HepG2 (cell line): Measurements from ENCODE around the gene MAP3K3. TPM values are rescaled to one million over a fixed set of nuclear protein-coding genes. Genes with fewer than 3 reads are reported as not detected.

Experiments
- AGO1 ChIP-seq: fragments of 200-400 bp; formaldehyde crosslinking; IDR thresholded peaks from 2 replicates; pipeline ENCODE4 v1.6.1; 2017; ENCODE audit warnings: mild to moderate bottlenecking, low read depth, low read length, moderate library complexity; ENCODE audit not compliant: poor library complexity, severe bottlenecking
- ARID2 ChIP-seq: sonication (generic); formaldehyde crosslinking; IDR thresholded peaks from 2 replicates; pipeline ENCODE4 v1.8.1; 2022; ENCODE audit warnings: mild to moderate bottlenecking, missing genetic modification reagents, borderline replicate concordance
- ATF2 ChIP-seq: sonication (generic); formaldehyde crosslinking; IDR thresholded peaks from 2 replicates; pipeline ENCODE4 v1.4.0; 2020; ENCODE audit warnings: missing genetic modification reagents
- ATF3 ChIP-seq: sonication (generic); formaldehyde crosslinking; IDR thresholded peaks from 2 replicates; pipeline ENCODE4 v1.4.0; 2020; ENCODE audit warnings: missing genetic modification reagents
- BRD4 ChIP-seq: sonication (generic); formaldehyde crosslinking; IDR thresholded peaks from 2 replicates; pipeline ENCODE4 v1.4.0; 2020; ENCODE audit warnings: missing genetic modification reagents
- CBFB ChIP-seq: sonication (generic); formaldehyde crosslinking; IDR thresholded peaks from 2 replicates; pipeline ENCODE4 v1.4.0; 2020; ENCODE audit warnings: missing genetic modification reagents
- CHD2 ChIP-seq: IDR thresholded peaks from 2 replicates; pipeline ENCODE4 v1.6.1; 2011; ENCODE audit warnings: low read depth, low read length, improper control_type of control experiment
- GFI1 ChIP-seq: sonication (generic); formaldehyde crosslinking; IDR thresholded peaks from 2 replicates; pipeline ENCODE4 v1.5.0; 2020; ENCODE audit warnings: missing genetic modification reagents, mild to moderate bottlenecking, borderline replicate concordance
- HIVEP1 ChIP-seq: sonication (generic); formaldehyde crosslinking; IDR thresholded peaks from 2 replicates; pipeline ENCODE4 v1.4.0; 2020; ENCODE audit warnings: mild to moderate bottlenecking, missing genetic modification reagents
- MEIS2 ChIP-seq: sonication (generic); formaldehyde crosslinking; IDR thresholded peaks from 2 replicates; pipeline ENCODE4 v1.9.0; 2021; ENCODE audit warnings: mild to moderate bottlenecking, missing genetic modification reagents
- MIXL1 ChIP-seq: IDR thresholded peaks from 2 replicates; pipeline ENCODE4 v1.6.1; 2016
- POGZ ChIP-seq: sonication (generic); formaldehyde crosslinking; IDR thresholded peaks from 2 replicates; pipeline ENCODE4 v1.4.0; 2020; ENCODE audit warnings: mild to moderate bottlenecking, missing genetic modification reagents
- PRMT3 ChIP-seq: sonication (generic); formaldehyde crosslinking; IDR thresholded peaks from 2 replicates; pipeline ENCODE4 v1.8.1; 2022; ENCODE audit warnings: low read depth, mild to moderate bottlenecking, moderate library complexity, missing genetic modification reagents, borderline replicate concordance
- RNF2 ChIP-seq: fragments of 450-650 bp; conservative IDR thresholded peaks from 2 replicates; pipeline ENCODE4 v1.6.1; 2016; ENCODE audit warnings: low read depth
- TBL1XR1 ChIP-seq: fragments of 150-350 bp; IDR thresholded peaks from 2 replicates; pipeline ENCODE4 v1.6.1; 2014; ENCODE audit warnings: borderline replicate concordance, low read length; ENCODE audit not compliant: partially characterized antibody
- TEF ChIP-seq: sonication (generic); formaldehyde crosslinking; IDR thresholded peaks from 2 replicates; pipeline ENCODE4 v1.5.0; 2020; ENCODE audit warnings: missing genetic modification reagents
- ZBTB7A ChIP-seq: sonication (generic); formaldehyde crosslinking; IDR thresholded peaks from 2 replicates; pipeline ENCODE4 v1.8.0; 2022; ENCODE audit warnings: mild to moderate bottlenecking, missing genetic modification reagents
- ZNF138 ChIP-seq: sonication (generic); formaldehyde crosslinking; IDR thresholded peaks from 2 replicates; pipeline ENCODE4 v1.5.0; 2020; ENCODE audit warnings: mild to moderate bottlenecking, low read depth, missing genetic modification reagents
- ZNF232 ChIP-seq: sonication (generic); formaldehyde crosslinking; IDR thresholded peaks from 2 replicates; pipeline ENCODE4 v1.4.0; 2020; ENCODE audit warnings: missing genetic modification reagents, borderline replicate concordance
- ZNF335 ChIP-seq: sonication (generic); formaldehyde crosslinking; IDR thresholded peaks from 2 replicates; pipeline ENCODE4 v1.4.0; 2020; ENCODE audit warnings: missing genetic modification reagents
- ZNF33A ChIP-seq: sonication (generic); formaldehyde crosslinking; IDR thresholded peaks from 2 replicates; pipeline ENCODE4 v1.5.1; 2020; ENCODE audit warnings: missing genetic modification reagents, mild to moderate bottlenecking, moderate library complexity, borderline replicate concordance
- ZNF598 ChIP-seq: sonication (generic); formaldehyde crosslinking; IDR thresholded peaks from 2 replicates; pipeline ENCODE4 v1.5.1; 2020; ENCODE audit warnings: mild to moderate bottlenecking, missing genetic modification reagents, borderline replicate concordance
- ZNF607 ChIP-seq: sonication (generic); formaldehyde crosslinking; IDR thresholded peaks from 2 replicates; pipeline ENCODE4 v1.5.1; 2020; ENCODE audit warnings: missing genetic modification reagents, mild to moderate bottlenecking, borderline replicate concordance
- ZNF713 ChIP-seq: sonication (generic); formaldehyde crosslinking; IDR thresholded peaks from 2 replicates; pipeline ENCODE4 v1.4.0; 2020; ENCODE audit warnings: mild to moderate bottlenecking, missing genetic modification reagents
- ZNF737 ChIP-seq: sonication (generic); formaldehyde crosslinking; IDR thresholded peaks from 2 replicates; pipeline ENCODE4 v1.5.0; 2020; ENCODE audit warnings: missing genetic modification reagents, mild to moderate bottlenecking, borderline replicate concordance
- ZNF790 ChIP-seq: sonication (generic); formaldehyde crosslinking; IDR thresholded peaks from 2 replicates; pipeline ENCODE4 v1.8.0; 2022; ENCODE audit warnings: missing genetic modification reagents, mild to moderate bottlenecking, borderline replicate concordance
- ZSCAN22 ChIP-seq: sonication (generic); formaldehyde crosslinking; IDR thresholded peaks from 2 replicates; pipeline ENCODE4 v1.4.0; 2020; ENCODE audit warnings: mild to moderate bottlenecking, missing genetic modification reagents
- ZSCAN9 ChIP-seq: IDR thresholded peaks from 2 replicates; pipeline ENCODE4 v1.6.1; 2016; ENCODE audit warnings: borderline replicate concordance
- polyA plus RNA-seq, 8 experiments: library from polyadenylated mRNA; depleted of rRNA in 3 of 8; stranded (reverse) in 7 of 8; unstranded in 1 of 8; fragments of >200 nt; fragmentation: Illumina TruSeq in 4 of 8; extraction: Trizol in 4 of 8; gene quantifications; 2 replicates each; pipeline versions ENCODE4 v1.2.1 to v1.2.3, GENCODE V29; 2011 to 2016; ENCODE audit warnings: low read depth in 4 of 8, missing spikeins in 1 of 8, mixed read lengths in 1 of 8; ENCODE audit not compliant: insufficient read depth in 1 of 8
- total RNA-seq, 5 experiments: library from RNA; depleted of rRNA; stranded (reverse); fragments of >200 nt; fragmentation: Illumina TruSeq; extraction: Trizol; gene quantifications; 2 replicates each; pipeline ENCODE4 v1.2.3, GENCODE V29; 2016; ENCODE audit warnings: low read depth in 1 of 5

MAP3K3 gene
- total and polyA plus RNA-seq, 2 of the 13 experiments (the other 11 are each of a cell fraction or from before 2014, with no cell fraction given): 17.7 to 21.8 TPM

GRCh38 chr17:63698886-63699637 lies 76.8 kb downstream of the MAP3K3 start (continued):
- TF ChIP-seq TEF (CRISPR knock-in tag): no peak
- TF ChIP-seq RNF2: no peak
- TF ChIP-seq ATF3 (CRISPR knock-in tag): no peak
- no peak for TF ChIP-seq ZNF607 (CRISPR knock-in tag)
- TF ChIP-seq PRMT3 (CRISPR knock-in tag): no peak
- TF ChIP-seq MIXL1 (CRISPR knock-in tag): no peak
- no peak for TF ChIP-seq ZNF790 (CRISPR knock-in tag)
- TF ChIP-seq GFI1 (CRISPR knock-in tag): no peak
- TF ChIP-seq AGO1: no peak
- TF ChIP-seq ZNF598: peak; percentile 72; the same call in 1 of the 2 replicates
- TF ChIP-seq ZNF33A: no peak
- TF ChIP-seq ZNF737 (CRISPR knock-in tag): no peak
- TF ChIP-seq TBL1XR1: no peak
- peak; percentile 56; the same call in 1 of the 2 replicates for TF ChIP-seq HIVEP1
- no peak for TF ChIP-seq ZNF232 (CRISPR knock-in tag)
- no peak for TF ChIP-seq ZNF335 (CRISPR knock-in tag)
- TF ChIP-seq MEIS2: no peak
- no peak for TF ChIP-seq ZNF138 (CRISPR knock-in tag)
- no peak for TF ChIP-seq CHD2
- TF ChIP-seq ZSCAN9 (CRISPR knock-in tag): no peak
- TF ChIP-seq CBFB (CRISPR knock-in tag): no peak
- no peak for TF ChIP-seq ATF2 (CRISPR knock-in tag)
- TF ChIP-seq ARID2 (CRISPR knock-in tag): no peak
- no peak for TF ChIP-seq BRD4 (CRISPR knock-in tag)
- TF ChIP-seq POGZ: no peak
- TF ChIP-seq ZSCAN22: no peak
- TF ChIP-seq ZNF713 (CRISPR knock-in tag): no peak
- TF ChIP-seq ZBTB7A (CRISPR knock-in tag): peak; percentile 52; the same call in 1 of the 2 replicates
